ENCODE data around the gene RWDD2A.

- TF ChIP-seq CTCF (conservative IDR thresholded peaks at IDR 0.05; ENCODE audit: low read length) (no peak), EZH2phosphoT487 (IDR thresholded peaks at IDR 0.05; ENCODE audit: borderline replicate concordance) (no peak)
Observed at GRCh38 chr6:83231146-83231545, 38.0 kb downstream of the RWDD2A start.
